ENCODE results near the gene ILF2. TPM values are rescaled to one million over a fixed set of nuclear protein-coding genes. Genes with fewer than 3 reads are reported as not detected.

ILF2 gene
- polyA plus RNA-seq, 2 of the 4 experiments (the other 2 are of a cell fraction): 249 to 285 TPM

DNA sequence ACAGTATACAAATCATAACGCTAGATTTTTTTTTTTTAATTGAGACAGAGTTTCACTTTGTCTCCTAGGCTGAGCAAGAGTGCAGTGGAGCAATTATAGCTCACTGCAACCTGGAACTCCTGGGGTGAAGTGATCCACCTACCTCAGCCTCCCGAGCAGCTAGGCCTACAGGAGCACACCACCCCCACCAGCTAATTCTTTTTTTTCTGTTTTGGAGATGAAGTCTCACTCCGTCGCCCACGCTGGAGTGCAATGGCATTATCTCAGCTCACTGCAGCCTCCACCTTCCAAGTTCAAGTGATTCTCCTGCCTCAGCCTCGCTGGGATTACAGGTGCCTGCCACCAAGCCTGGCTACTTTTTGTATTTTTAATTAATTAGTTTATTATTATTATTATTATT, 29.0 kb upstream of the ILF2 start (continued):
- TF ChIP-seq, protein P1, sequence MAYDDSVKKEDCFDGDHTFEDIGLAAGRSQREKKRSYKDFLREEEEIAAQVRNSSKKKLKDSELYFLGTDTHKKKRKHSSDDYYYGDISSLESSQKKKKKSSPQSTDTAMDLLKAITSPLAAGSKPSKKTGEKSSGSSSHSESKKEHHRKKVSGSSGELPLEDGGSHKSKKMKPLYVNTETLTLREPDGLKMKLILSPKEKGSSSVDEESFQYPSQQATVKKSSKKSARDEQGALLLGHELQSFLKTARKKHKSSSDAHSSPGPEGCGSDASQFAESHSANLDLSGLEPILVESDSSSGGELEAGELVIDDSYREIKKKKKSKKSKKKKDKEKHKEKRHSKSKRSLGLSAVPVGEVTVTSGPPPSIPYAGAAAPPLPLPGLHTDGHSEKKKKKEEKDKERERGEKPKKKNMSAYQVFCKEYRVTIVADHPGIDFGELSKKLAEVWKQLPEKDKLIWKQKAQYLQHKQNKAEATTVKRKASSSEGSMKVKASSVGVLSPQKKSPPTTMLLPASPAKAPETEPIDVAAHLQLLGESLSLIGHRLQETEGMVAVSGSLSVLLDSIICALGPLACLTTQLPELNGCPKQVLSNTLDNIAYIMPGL (CRISPR knock-in tag; IDR thresholded peaks at IDR 0.05; ENCODE audit: borderline replicate concordance): no peak

DNA sequence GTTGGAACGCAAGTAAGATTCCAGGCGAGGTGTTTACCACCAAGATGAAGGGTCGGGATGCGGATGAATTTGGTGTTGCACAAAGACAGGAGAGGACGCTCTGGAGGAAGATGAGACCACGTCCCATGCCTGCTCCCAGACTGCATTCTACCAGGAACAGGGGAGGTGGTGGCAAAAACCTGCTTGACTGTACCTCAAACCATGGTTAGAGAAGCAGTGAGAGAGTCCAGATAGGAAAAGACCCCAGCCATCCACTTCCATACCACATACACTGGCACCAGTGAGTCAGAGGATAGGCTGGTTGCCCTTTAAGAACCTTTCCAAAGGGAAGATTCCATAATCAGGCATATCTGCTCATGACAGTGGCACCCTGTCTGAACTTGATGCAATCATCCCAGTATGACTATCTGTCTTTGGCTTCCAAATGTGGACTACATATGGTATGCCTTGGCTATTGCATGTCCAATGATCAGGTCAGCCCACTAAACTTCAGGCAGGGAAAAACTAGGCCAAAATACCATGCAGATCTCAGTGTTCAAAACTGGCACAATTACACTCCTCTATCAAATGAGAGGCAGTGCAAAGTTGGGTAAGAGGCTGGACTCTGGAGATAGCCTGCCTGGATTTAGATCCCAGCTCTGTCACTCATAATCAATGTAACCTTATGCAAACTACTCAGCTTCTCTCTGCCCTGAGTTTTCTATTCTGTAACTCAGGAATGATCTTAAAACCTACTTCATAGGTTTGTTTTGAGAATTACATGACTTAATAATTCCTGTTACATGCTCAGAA, 28.3 kb upstream of the ILF2 start:
- POLR2A ChIA-PET: interaction anchor here (0.6 kb wide), 1 partner anchor 60 kb away, joined by 3 read pairs; no protein-coding TSS in a partner anchor
- Histone ChIP-seq H3K9me3 (no peaks in the 10 kb centered on the region), H3K4me1 (peaks cover 31% of the 10 kb centered on the region), H3K4me3 (no peak overlapping the region), H3K27ac (peak overlapping the region; percentile 8 to 51; a peak in 3 of 6 replicates), H3K4me2 (peak overlapping the region; percentile 11; the same call in 2 of the 3 replicates)
- ATAC-seq (peak; percentile 74 to 87), FAIRE-seq (no peak), DNase-seq (ENCODE audit: low read depth in 1 of 2, low spot score in 1 of 2) (peak in 1 of 2 experiments; percentile 59)
- WGBS (ENCODE audit: missing lambda C conversion rate): 91% methylated on average over 6 of the region's 6 CpGs
- CTCF ChIA-PET: interaction anchor here (0.5 to 6.1 kb wide), 5 partner anchors 19 to 1205 kb away, joined by 3 to 34 read pairs (median 6); partner anchors contain the start of gene NPR1
- TF ChIP-seq MYC (IDR thresholded peaks at IDR 0.05; ENCODE audit: borderline replicate concordance, low read length) (no peak), HOXB5 (CRISPR knock-in tag; IDR thresholded peaks at IDR 0.05) (no peak), CEBPB (IDR thresholded peaks at IDR 0.05) (peak in 1 of 2 experiments; percentile 12; a peak in 1 of 4 replicates), RARB (CRISPR knock-in tag; IDR thresholded peaks at IDR 0.05) (no peak), JUN (IDR thresholded peaks at IDR 0.05) (no peak), FOSB (CRISPR knock-in tag; IDR thresholded peaks at IDR 0.05) (no peak), POLR2A (IDR thresholded peaks at IDR 0.05; ENCODE audit: low read length) (no peak), EHMT2 (IDR thresholded peaks at IDR 0.05; ENCODE audit: low read depth) (no peak), RNF2 (IDR thresholded peaks at IDR 0.05; ENCODE audit: borderline replicate concordance, low read depth) (no peak), ZC3H11A (IDR thresholded peaks at IDR 0.05) (no peak), ESRRA (IDR thresholded peaks at IDR 0.05; ENCODE audit: borderline replicate concordance, low read length) (no peak), HEYL (CRISPR knock-in tag; IDR thresholded peaks at IDR 0.05) (no peak), FOSL2 (IDR thresholded peaks at IDR 0.05) (no peak), FOSL2 (CRISPR knock-in tag; IDR thresholded peaks at IDR 0.05) (peak; percentile 27; the same call in 1 of the 2 replicates)
- TF ChIP-seq, protein P2, sequence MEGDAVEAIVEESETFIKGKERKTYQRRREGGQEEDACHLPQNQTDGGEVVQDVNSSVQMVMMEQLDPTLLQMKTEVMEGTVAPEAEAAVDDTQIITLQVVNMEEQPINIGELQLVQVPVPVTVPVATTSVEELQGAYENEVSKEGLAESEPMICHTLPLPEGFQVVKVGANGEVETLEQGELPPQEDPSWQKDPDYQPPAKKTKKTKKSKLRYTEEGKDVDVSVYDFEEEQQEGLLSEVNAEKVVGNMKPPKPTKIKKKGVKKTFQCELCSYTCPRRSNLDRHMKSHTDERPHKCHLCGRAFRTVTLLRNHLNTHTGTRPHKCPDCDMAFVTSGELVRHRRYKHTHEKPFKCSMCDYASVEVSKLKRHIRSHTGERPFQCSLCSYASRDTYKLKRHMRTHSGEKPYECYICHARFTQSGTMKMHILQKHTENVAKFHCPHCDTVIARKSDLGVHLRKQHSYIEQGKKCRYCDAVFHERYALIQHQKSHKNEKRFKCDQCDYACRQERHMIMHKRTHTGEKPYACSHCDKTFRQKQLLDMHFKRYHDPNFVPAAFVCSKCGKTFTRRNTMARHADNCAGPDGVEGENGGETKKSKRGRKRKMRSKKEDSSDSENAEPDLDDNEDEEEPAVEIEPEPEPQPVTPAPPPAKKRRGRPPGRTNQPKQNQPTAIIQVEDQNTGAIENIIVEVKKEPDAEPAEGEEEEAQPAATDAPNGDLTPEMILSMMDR (IDR thresholded peaks at IDR 0.05): no peak
- TF ChIP-seq, protein P3, sequence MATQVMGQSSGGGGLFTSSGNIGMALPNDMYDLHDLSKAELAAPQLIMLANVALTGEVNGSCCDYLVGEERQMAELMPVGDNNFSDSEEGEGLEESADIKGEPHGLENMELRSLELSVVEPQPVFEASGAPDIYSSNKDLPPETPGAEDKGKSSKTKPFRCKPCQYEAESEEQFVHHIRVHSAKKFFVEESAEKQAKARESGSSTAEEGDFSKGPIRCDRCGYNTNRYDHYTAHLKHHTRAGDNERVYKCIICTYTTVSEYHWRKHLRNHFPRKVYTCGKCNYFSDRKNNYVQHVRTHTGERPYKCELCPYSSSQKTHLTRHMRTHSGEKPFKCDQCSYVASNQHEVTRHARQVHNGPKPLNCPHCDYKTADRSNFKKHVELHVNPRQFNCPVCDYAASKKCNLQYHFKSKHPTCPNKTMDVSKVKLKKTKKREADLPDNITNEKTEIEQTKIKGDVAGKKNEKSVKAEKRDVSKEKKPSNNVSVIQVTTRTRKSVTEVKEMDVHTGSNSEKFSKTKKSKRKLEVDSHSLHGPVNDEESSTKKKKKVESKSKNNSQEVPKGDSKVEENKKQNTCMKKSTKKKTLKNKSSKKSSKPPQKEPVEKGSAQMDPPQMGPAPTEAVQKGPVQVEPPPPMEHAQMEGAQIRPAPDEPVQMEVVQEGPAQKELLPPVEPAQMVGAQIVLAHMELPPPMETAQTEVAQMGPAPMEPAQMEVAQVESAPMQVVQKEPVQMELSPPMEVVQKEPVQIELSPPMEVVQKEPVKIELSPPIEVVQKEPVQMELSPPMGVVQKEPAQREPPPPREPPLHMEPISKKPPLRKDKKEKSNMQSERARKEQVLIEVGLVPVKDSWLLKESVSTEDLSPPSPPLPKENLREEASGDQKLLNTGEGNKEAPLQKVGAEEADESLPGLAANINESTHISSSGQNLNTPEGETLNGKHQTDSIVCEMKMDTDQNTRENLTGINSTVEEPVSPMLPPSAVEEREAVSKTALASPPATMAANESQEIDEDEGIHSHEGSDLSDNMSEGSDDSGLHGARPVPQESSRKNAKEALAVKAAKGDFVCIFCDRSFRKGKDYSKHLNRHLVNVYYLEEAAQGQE (IDR thresholded peaks at IDR 0.05): no peak
- TF ChIP-seq, protein P4, sequence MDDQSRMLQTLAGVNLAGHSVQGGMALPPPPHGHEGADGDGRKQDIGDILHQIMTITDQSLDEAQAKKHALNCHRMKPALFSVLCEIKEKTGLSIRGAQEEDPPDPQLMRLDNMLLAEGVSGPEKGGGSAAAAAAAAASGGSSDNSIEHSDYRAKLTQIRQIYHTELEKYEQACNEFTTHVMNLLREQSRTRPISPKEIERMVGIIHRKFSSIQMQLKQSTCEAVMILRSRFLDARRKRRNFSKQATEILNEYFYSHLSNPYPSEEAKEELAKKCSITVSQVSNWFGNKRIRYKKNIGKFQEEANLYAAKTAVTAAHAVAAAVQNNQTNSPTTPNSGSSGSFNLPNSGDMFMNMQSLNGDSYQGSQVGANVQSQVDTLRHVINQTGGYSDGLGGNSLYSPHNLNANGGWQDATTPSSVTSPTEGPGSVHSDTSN (IDR thresholded peaks at IDR 0.05): no peak
